ENCODE measurements around the gene SNRNP70.

The SNRNP70 gene

GRCh38 chr19:49153167-49153809 lies 68.0 kb downstream of the SNRNP70 start:
- peaks cover 5% of the 10 kb centered on the region for H3K9me3 ChIP-seq (ENCODE audit: low read length)
- H3K27me3 ChIP-seq (ENCODE audit: insufficient read depth, low read length) = no peaks in the 10 kb centered on the region
- H3K4me1 ChIP-seq (ENCODE audit: insufficient read depth, low read length) = peaks cover 42% of the 10 kb centered on the region
- H3K4me3 ChIP-seq (ENCODE audit: low read length) = no peak overlapping the region
- H2AFZ ChIP-seq (ENCODE audit: low read depth, low read length) = no peak overlapping the region
- no peaks in the 10 kb centered on the region for H3K36me3 ChIP-seq (ENCODE audit: insufficient read depth, low read length)

DNA sequence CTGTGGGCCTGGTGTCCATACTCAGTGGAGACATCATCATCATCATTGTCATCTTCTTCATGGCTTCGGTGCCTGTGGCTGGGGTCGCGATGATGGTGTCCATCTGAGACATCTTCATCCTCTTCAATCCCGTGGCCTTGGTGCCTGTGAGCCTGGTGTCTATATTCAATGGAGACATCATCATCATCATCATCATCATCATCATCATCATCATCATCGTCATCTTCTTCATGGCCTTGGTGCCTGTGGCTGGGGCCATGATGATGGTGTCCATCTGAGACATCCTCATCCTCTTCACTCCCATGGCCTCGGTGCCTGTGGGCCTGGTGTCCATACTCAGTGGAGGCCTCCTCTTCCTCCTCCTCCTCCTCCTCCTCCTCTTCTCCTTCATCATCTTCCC lies 69.0 kb downstream of the SNRNP70 start:
- no peaks in the 10 kb centered on the region for H3K27me3 ChIP-seq (ENCODE audit: insufficient read depth, low read length)
- peaks cover 5% of the 10 kb centered on the region for H3K9me3 ChIP-seq (ENCODE audit: low read length)
- no peak overlapping the region for H3K4me3 ChIP-seq (ENCODE audit: low read length)
- no peak overlapping the region for H2AFZ ChIP-seq (ENCODE audit: low read depth, low read length)
- peaks cover 39% of the 10 kb centered on the region for H3K4me1 ChIP-seq (ENCODE audit: insufficient read depth, low read length)
- H3K36me3 ChIP-seq (ENCODE audit: insufficient read depth, low read length) = no peaks in the 10 kb centered on the region

- Histone ChIP-seq H2AFZ (ENCODE audit: low read depth, low read length) (no peak within 1 kb of the TSS), H3K36me3 (ENCODE audit: insufficient read depth, low read length) (peaks cover 6% of the 10 kb centered on the region), H3K27me3 (ENCODE audit: insufficient read depth, low read length) (no peaks in the 10 kb centered on the region), H3K9me3 (ENCODE audit: low read length) (peaks cover 5% of the 10 kb centered on the region), H3K4me1 (ENCODE audit: insufficient read depth, low read length) (peaks cover 34% of the 10 kb centered on the region), H3K4me3 (ENCODE audit: low read length) (no peak within 1 kb of the TSS)
Measured at GRCh38 chr19:49155005-49155819, 70.0 kb downstream of the SNRNP70 start, which contains the start of gene HRC. Gene HRC (minus strand): TSS chr19:49155396. CDS start chr19:49155237, 159 bp downstream.

DNA sequence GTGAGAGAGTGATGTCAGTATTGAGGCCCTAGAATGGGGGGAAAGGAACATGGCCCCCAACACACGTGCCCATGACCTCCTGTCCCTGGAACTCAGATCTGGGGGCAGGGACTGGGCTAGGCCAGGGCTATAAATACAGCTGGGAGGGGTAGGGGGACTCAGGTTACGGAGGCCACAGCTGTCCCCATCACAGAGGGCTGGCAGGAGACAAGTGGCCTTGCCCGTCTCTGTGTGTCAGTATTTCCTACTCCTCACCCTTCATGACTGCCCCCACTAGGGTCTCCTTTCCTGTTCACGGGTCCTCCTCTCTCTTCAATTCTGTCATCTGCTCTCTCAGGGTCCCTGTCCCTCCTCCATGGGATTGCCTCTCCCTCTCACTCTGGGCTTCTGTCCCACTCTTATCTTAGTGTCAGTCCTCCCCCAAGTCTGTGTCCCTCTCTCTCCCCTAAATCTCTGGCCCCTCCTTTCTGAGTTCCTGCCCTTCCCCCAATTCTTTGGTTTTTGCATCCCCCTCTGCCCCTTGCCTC lies 70.6 kb downstream of the SNRNP70 start:
- H3K36me3 ChIP-seq (ENCODE audit: insufficient read depth, low read length) = peaks cover 6% of the 10 kb centered on the region
- H3K4me1 ChIP-seq (ENCODE audit: insufficient read depth, low read length) = peaks cover 30% of the 10 kb centered on the region
- H3K4me3 ChIP-seq (ENCODE audit: low read length) = no peak overlapping the region
- no peak overlapping the region for H2AFZ ChIP-seq (ENCODE audit: low read depth, low read length)
- peaks cover 5% of the 10 kb centered on the region for H3K9me3 ChIP-seq (ENCODE audit: low read length)
- no peaks in the 10 kb centered on the region for H3K27me3 ChIP-seq (ENCODE audit: insufficient read depth, low read length)

DNA sequence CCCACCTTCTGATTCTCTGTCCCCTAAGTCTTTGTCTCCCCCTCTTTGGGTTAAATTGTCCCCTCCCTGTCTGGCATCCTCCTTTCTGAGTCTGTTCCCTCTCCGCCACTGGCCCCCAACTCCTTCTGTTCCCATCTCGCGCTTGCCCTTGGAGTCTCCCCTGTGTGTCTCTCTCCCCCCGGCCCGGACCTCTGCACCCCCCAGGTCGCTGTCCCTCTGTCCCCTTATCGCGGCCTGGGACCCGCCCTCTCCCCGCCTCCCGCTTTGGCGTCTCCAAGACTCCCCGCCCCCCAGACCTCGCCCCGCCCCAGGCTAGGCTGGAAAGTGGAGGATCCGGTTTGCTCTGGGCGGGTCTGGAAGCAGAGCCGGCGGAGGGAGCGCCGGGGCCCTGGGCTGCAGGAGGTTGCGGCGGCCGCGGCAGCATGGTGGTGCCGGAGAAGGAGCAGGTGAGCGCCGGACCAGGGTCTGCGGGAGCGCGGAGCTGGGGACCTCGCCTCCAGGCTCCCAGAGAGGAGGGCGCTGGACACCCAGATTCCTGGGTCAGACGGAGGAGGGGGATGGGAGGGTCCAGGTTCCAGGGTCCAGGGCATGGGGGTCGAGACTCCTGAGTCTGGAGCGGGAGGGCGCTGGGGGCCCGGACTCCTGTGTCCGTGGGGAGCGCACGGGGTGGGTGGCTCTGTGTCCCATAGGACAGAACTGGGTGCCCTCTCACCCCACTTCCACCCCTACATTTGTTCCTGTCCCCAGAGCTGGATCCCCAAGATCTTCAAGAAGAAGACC lies 72.4 kb downstream of the SNRNP70 start, which contains the start of gene TRPM4:
TRPM4 (plus strand) TSS at position 348 of the 780 bp plus-strand sequence; CDS start at position 423, 75 bp downstream.
- H3K4me3 ChIP-seq (ENCODE audit: low read length) = peak within 1 kb of the TSS; percentile 89
- peaks cover 12% of the 10 kb centered on the region for H3K36me3 ChIP-seq (ENCODE audit: insufficient read depth, low read length)
- H3K9me3 ChIP-seq (ENCODE audit: low read length) = peaks cover 5% of the 10 kb centered on the region
- H3K4me1 ChIP-seq (ENCODE audit: insufficient read depth, low read length) = peaks cover 27% of the 10 kb centered on the region
- no peaks in the 10 kb centered on the region for H3K27me3 ChIP-seq (ENCODE audit: insufficient read depth, low read length)
- H2AFZ ChIP-seq (ENCODE audit: low read depth, low read length) = peak within 1 kb of the TSS; percentile 14

All from neuron (in vitro differentiated cells).